Thoracic aorta endothelial cell (primary cell): ENCODE measurements around the gene UNC45A. TPM values are rescaled to one million over a fixed set of nuclear protein-coding genes. Genes with fewer than 3 reads are reported as not detected.

Source experiments
- small RNA-seq: library from RNA; depleted of rRNA; stranded (forward); fragments of <200 nt; gene quantifications from one replicate; pipeline ENCODE3, GENCODE V24; 2012
- total RNA-seq: library from RNA; depleted of rRNA; stranded (reverse); fragments of >200 nt; gene quantifications from 2 replicates; pipeline ENCODE4 v1.2.3, GENCODE V29; 2012

The UNC45A gene, protein sequence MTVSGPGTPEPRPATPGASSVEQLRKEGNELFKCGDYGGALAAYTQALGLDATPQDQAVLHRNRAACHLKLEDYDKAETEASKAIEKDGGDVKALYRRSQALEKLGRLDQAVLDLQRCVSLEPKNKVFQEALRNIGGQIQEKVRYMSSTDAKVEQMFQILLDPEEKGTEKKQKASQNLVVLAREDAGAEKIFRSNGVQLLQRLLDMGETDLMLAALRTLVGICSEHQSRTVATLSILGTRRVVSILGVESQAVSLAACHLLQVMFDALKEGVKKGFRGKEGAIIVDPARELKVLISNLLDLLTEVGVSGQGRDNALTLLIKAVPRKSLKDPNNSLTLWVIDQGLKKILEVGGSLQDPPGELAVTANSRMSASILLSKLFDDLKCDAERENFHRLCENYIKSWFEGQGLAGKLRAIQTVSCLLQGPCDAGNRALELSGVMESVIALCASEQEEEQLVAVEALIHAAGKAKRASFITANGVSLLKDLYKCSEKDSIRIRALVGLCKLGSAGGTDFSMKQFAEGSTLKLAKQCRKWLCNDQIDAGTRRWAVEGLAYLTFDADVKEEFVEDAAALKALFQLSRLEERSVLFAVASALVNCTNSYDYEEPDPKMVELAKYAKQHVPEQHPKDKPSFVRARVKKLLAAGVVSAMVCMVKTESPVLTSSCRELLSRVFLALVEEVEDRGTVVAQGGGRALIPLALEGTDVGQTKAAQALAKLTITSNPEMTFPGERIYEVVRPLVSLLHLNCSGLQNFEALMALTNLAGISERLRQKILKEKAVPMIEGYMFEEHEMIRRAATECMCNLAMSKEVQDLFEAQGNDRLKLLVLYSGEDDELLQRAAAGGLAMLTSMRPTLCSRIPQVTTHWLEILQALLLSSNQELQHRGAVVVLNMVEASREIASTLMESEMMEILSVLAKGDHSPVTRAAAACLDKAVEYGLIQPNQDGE
- 85.5 and 99.4 TPM in 2 replicates for total RNA-seq

GRCh38 chr15:90934949-90935751 is at the start of gene UNC45A:
UNC45A (plus strand) TSS chr15:90935285; CDS start chr15:90935325, 40 bp downstream.

DNA sequence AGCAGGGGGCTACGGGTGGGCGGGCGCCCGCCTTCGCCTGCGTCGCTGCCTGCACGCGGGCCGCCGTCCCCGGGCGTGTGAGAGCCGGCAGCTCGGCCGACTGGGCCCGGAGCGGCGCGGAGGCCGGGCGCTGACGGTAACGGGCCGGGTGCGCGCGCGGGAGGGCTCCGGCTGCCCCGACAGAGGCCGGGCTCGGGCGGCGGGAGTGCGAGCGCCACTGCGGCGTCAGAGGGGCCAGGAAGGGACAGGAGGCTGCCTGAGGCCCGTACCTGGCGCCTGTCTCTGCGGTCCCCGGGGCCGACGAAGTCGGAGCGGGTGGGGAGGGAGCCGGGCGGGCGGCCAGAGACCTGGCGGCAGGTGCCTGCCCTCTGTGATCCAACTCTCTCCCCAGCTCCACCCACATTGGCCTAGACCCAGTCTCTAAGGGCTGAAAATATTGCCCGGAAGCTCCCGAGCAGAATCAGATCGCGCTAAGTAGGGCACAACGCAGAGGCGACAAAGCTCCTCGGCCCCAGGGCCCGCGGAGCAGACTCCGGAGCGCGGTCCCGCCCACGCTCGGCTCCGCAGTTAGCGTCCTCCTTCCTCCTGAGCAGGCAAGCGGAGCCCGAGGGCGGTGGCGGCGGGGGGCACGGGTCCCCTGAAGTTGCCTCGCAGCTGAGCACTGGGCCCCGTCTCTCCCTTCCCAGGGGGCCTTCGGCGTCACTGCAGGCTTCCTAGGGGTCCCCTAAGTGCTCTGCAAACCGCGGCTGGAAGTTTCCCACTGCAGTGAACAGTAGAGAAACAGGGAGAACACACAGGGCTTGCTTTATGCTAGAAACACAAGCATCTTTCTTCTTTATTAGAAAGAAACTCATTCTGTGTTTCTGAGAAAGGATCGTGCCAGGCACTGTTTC is 32.0 kb upstream of the UNC45A start, which contains the start of gene MAN2A2:
Gene MAN2A2 (plus strand): TSS at position 463 of the 893 bp plus-strand sequence. CDS start 906 bp downstream, outside the sequence.

DNA sequence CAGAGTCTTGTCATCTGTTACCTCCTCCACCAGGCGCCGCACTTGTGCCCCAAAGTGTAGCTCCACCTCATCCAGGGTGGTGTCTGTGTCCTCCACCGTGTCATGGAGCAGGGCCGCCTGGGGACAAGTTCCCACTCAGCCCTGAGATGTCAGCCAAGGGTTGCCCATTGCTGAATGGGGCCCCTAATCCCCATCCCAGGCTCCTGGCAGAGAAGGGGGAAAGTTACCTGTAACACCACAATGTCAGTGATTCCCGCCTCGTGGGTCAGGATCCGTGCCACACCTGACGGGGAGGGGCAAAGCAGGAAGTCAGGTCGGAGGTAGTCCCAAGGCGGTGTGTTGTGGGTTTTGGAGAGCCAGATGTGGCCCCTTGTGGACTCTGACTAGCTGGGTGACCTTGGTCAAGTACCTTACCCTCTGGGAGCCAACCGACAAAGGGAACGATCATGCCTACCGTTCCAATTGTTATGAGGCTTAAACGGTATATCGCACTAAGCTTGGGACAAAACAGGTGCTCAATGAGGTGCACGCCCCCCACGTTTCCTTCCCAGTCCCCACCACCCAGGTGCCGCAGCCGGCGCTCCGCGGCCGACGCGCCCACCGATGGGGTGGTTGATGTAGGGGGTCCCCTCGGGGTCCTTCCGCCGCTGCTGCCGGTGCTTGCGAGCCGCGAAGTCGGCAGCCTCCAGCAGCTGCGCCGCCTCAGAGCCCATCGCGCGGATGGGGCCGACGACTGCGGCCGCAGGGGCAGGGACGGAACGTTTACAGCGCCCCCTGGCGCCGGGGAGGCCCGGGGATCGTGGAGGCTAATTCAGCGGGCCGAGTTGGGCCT is 3.0 kb upstream of the UNC45A start, which contains the start of gene HDDC3:
Gene HDDC3 (minus strand): TSS at position 722 of the 832 bp plus-strand sequence. CDS start 9 bp downstream, at position 713.

GRCh38 chr15:90954712-90955623 is 19.9 kb downstream of the UNC45A start, which contains the start of gene RCCD1:
RCCD1 (plus strand) TSS chr15:90954884; CDS start chr15:90956735, 1,851 bp downstream.

DNA sequence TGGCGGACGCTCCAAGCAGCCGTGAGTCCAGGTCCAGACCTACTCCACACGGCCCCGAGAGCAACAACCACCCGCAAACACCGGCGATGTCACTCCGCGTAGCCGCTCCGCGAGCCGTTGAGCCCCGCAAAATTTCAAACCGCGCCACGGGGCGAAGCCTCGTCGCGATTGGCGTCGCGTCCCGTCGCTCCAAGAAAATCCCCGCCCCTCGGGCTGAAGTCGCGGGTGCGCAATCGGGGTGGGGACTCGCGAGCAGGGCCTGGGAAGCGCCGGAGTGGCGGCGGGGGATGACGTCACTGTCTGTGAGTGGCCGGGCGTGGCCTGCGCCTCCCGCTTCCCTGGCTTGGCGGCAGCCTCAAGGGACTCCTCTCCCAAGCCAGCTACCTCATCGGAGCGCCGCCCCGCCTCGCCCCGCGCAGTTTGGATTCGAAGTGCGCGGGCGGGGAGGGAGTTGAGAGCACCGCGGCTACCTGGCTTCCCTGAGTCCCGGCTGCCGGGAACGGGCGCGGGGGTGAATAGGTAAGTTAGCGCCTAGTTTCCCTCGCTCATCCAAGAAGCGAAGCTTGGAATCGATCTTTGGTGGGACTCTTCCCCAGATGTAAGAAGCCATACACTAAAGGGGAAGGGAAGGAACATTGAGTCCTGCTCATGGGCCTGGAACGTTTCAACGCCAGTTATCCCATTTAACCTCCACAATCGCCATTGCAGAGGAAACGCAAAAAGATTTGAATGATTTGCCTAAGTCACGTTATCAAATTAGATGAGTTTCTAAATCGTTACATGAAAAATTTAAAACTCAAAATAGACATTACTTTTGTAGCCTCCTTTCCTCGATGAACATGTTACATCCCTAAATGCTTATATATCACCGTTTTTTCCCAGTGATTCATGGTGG is 59.6 kb downstream of the UNC45A start, which contains the start of gene PRC1:
Gene PRC1 (minus strand): TSS at position 119 of the 895 bp plus-strand sequence. CDS start 118 bp downstream, at position 1.

Small RNAs within 50 kb of the gene (small RNA-seq; reads per million reads assigned to genes)
- not detected for gene RF00019

Other genes with a start within 250 kb of the UNC45A start
- 21.3 and 22.0 TPM in 2 replicates for gene BLM, start 217.9 kb upstream of the UNC45A start, total RNA-seq
- gene FURIN, start 66.7 kb upstream of the UNC45A start, total RNA-seq: 64.8 and 101 TPM in 2 replicates
- gene FES, start 50.8 kb upstream of the UNC45A start, total RNA-seq: 40.8 and 50.6 TPM in 2 replicates
- 19.7 and 21.6 TPM in 2 replicates for gene MAN2A2, start 32.0 kb upstream of the UNC45A start, total RNA-seq
- 12.0 and 14.4 TPM in 2 replicates for gene HDDC3, start 2.7 kb upstream of the UNC45A start, total RNA-seq
- 9.2 and 11.1 TPM in 2 replicates for gene RCCD1, start 19.6 kb downstream of the UNC45A start, total RNA-seq
- gene PRC1, start 59.2 kb downstream of the UNC45A start, total RNA-seq: 194 and 268 TPM in 2 replicates
- 7.3 and 8.8 TPM in 2 replicates for gene VPS33B, start 87.3 kb downstream of the UNC45A start, total RNA-seq
- not detected in 2 replicates for gene SV2B, start 165.0 kb downstream of the UNC45A start, total RNA-seq